HEK293 (cell line): Measurements from ENCODE around the gene COMP.
A peak's percentile ranks its signal among the peaks of the same experiment; 100 is the strongest.

Source experiments
- CTCF ChIA-PET: fragments of 350-600 bp; formaldehyde crosslinking; extraction: SDS; loops from one replicate; lab custom pipeline; 2021; ENCODE audit warnings: antibody characterized with exemption; lab: Yijun Ruan, JAX
- POLR2A ChIA-PET: fragments of 300-600 bp; formaldehyde crosslinking; extraction: SDS; loops from one replicate; lab custom pipeline; 2020; ENCODE audit warnings: antibody characterized with exemption, inconsistent platforms; lab: Yijun Ruan, JAX
- H3K27ac ChIP-seq: fragments of 200-500 bp; sonication (Bioruptor generic); 2 replicates; pipeline ENCODE4 v1.5.1; 2014; ENCODE audit warnings: low read depth, low read length, control low read depth, inconsistent platforms; ENCODE audit errors: extremely low read depth
- H3K36me3 ChIP-seq, 2 experiments: fragments of 200-500 bp in 1 of 2; sonication (Bioruptor generic) in 1 of 2; 1 replicate in 1 of 2; 2 replicates in 1 of 2; pipeline ENCODE4 v1.5.1; 2014 to 2017; ENCODE audit warnings: inconsistent platforms in 2 of 2, low read length in 2 of 2; ENCODE audit not compliant: control insufficient read depth in 2 of 2, insufficient read depth in 1 of 2
- H3K4me1 ChIP-seq: fragments of 200-500 bp; sonication (Bioruptor generic); 2 replicates; pipeline ENCODE4 v1.5.1; 2014; ENCODE audit warnings: mild to moderate bottlenecking, low read length, inconsistent platforms; ENCODE audit not compliant: control insufficient read depth, insufficient read depth
- H3K4me3 ChIP-seq: 2 replicates; pipeline ENCODE4 v1.5.1; 2011; ENCODE audit warnings: low read depth, mild to moderate bottlenecking, control low read depth, low read length, moderate library complexity
- H3K9me3 ChIP-seq: fragments of 200-500 bp; sonication (Bioruptor generic); 2 replicates; pipeline ENCODE4 v1.5.1; 2014; ENCODE audit warnings: low read depth, low read length, inconsistent platforms; ENCODE audit not compliant: control insufficient read depth, insufficient read depth
- HOXD13 ChIP-seq: sonication (generic); formaldehyde crosslinking; IDR thresholded peaks from 2 replicates; pipeline ENCODE4 v1.8.0; 2022; ENCODE audit warnings: missing genetic modification reagents, borderline replicate concordance
- KLF1 ChIP-seq: fragments of 450-650 bp; formaldehyde crosslinking; IDR thresholded peaks from 2 replicates; pipeline ENCODE4 v1.5.1; 2016; ENCODE audit warnings: missing biosample characterization, missing genetic modification characterization
- KLF8 ChIP-seq: fragments of 450-650 bp; formaldehyde crosslinking; IDR thresholded peaks from 2 replicates; pipeline ENCODE4 v1.5.1; 2016; ENCODE audit warnings: missing biosample characterization, missing genetic modification characterization
- KLF9 ChIP-seq: fragments of 450-650 bp; formaldehyde crosslinking; IDR thresholded peaks from 2 replicates; pipeline ENCODE4 v1.5.1; 2016; ENCODE audit warnings: missing biosample characterization, missing genetic modification characterization, low read depth
- PATZ1 ChIP-seq: fragments of 450-650 bp; formaldehyde crosslinking; IDR thresholded peaks from 2 replicates; pipeline ENCODE4 v1.5.1; 2016; ENCODE audit warnings: missing biosample characterization, missing genetic modification characterization
- SCRT1 ChIP-seq: fragments of 450-650 bp; formaldehyde crosslinking; IDR thresholded peaks from 2 replicates; pipeline ENCODE4 v1.5.1; 2016; ENCODE audit warnings: missing biosample characterization, missing genetic modification characterization, borderline replicate concordance
- SP2 ChIP-seq: fragments of 450-650 bp; formaldehyde crosslinking; IDR thresholded peaks from 2 replicates; pipeline ENCODE4 v1.5.1; 2016; ENCODE audit warnings: missing biosample characterization, missing genetic modification characterization
- ZBTB1 ChIP-seq: fragments of 450-650 bp; formaldehyde crosslinking; IDR thresholded peaks from 2 replicates; pipeline ENCODE4 v1.5.1; 2016; ENCODE audit warnings: missing biosample characterization, missing genetic modification characterization
- ZBTB44 ChIP-seq: fragments of 450-650 bp; IDR thresholded peaks from 2 replicates; pipeline ENCODE4 v1.5.1; 2018; ENCODE audit warnings: missing biosample characterization, mild to moderate bottlenecking, missing genetic modification characterization
- ZBTB8A ChIP-seq: fragments of 450-650 bp; formaldehyde crosslinking; IDR thresholded peaks from 2 replicates; pipeline ENCODE4 v1.5.1; 2016; ENCODE audit warnings: missing biosample characterization, missing genetic modification characterization
- ZFP41 ChIP-seq: fragments of 450-650 bp; formaldehyde crosslinking; IDR thresholded peaks from 2 replicates; pipeline ENCODE4 v1.5.1; 2016; ENCODE audit warnings: missing biosample characterization, missing genetic modification characterization, borderline replicate concordance
- ZNF112 ChIP-seq: fragments of 450-650 bp; formaldehyde crosslinking; IDR thresholded peaks from 2 replicates; pipeline ENCODE4 v1.5.0; 2017; ENCODE audit warnings: missing biosample characterization, missing genetic modification characterization
- ZNF157 ChIP-seq: fragments of 450-650 bp; formaldehyde crosslinking; IDR thresholded peaks from 2 replicates; pipeline ENCODE4 v1.5.1; 2016; ENCODE audit warnings: missing biosample characterization, missing genetic modification characterization
- ZNF18 ChIP-seq: fragments of 450-650 bp; formaldehyde crosslinking; IDR thresholded peaks from 2 replicates; pipeline ENCODE4 v1.5.1; 2016; ENCODE audit warnings: missing biosample characterization, missing genetic modification characterization
- ZNF274 ChIP-seq, 2 experiments: fragments of 200-500 bp in 1 of 2; fragments of 450-650 bp in 1 of 2; sonication (Bioruptor generic) in 1 of 2; formaldehyde crosslinking in 1 of 2; IDR thresholded peaks; 2 replicates each; pipeline versions ENCODE4 v1.5.1 to v1.6.1; 2014 to 2016; ENCODE audit warnings: borderline replicate concordance in 1 of 2, inconsistent platforms in 1 of 2, low read length in 1 of 2, missing biosample characterization in 1 of 2, missing genetic modification characterization in 1 of 2
- ZNF292 ChIP-seq: fragments of 450-650 bp; formaldehyde crosslinking; IDR thresholded peaks from 2 replicates; pipeline ENCODE4 v1.5.1; 2016; ENCODE audit warnings: low read depth, missing biosample characterization, missing genetic modification characterization, borderline replicate concordance
- ZNF416 ChIP-seq: fragments of 450-650 bp; formaldehyde crosslinking; IDR thresholded peaks from 2 replicates; pipeline ENCODE4 v1.5.1; 2016; ENCODE audit warnings: missing biosample characterization, missing genetic modification characterization
- ZNF501 ChIP-seq: fragments of 450-650 bp; formaldehyde crosslinking; IDR thresholded peaks from 2 replicates; pipeline ENCODE4 v1.5.1; 2016; ENCODE audit warnings: missing biosample characterization, missing genetic modification characterization
- ZNF530 ChIP-seq: fragments of 450-650 bp; formaldehyde crosslinking; IDR thresholded peaks from 2 replicates; pipeline ENCODE4 v1.5.1; 2016; ENCODE audit warnings: low read depth, missing biosample characterization, missing genetic modification characterization
- ZNF555 ChIP-seq: fragments of 450-650 bp; formaldehyde crosslinking; conservative IDR thresholded peaks from 2 replicates; pipeline ENCODE4 v1.5.1; 2017; ENCODE audit warnings: missing biosample characterization, mild to moderate bottlenecking, missing genetic modification characterization, inconsistent platforms
- ZNF571 ChIP-seq: fragments of 450-650 bp; formaldehyde crosslinking; IDR thresholded peaks from 2 replicates; pipeline ENCODE4 v1.5.0; 2017; ENCODE audit warnings: missing biosample characterization, missing genetic modification characterization
- ZNF629 ChIP-seq: fragments of 450-650 bp; formaldehyde crosslinking; IDR thresholded peaks from 2 replicates; pipeline ENCODE4 v1.5.1; 2017; ENCODE audit warnings: missing biosample characterization, missing genetic modification characterization
- ZNF704 ChIP-seq: fragments of 450-650 bp; formaldehyde crosslinking; IDR thresholded peaks from 2 replicates; pipeline ENCODE4 v1.5.1; 2016; ENCODE audit warnings: missing biosample characterization, missing genetic modification characterization
- ZNF76 ChIP-seq: fragments of 450-650 bp; formaldehyde crosslinking; IDR thresholded peaks from 2 replicates; pipeline ENCODE4; 2016; ENCODE audit warnings: low read depth, missing biosample characterization, missing genetic modification characterization, borderline replicate concordance
- ZNF830 ChIP-seq: fragments of 450-650 bp; IDR thresholded peaks from 2 replicates; pipeline ENCODE4 v1.5.0; 2018; ENCODE audit warnings: missing biosample characterization, missing genetic modification characterization, low read depth, mild to moderate bottlenecking, moderate library complexity
- TF ChIP-seq, protein P1 (sequence below): fragments of 450-650 bp; formaldehyde crosslinking; IDR thresholded peaks from 2 replicates; pipeline ENCODE4 v1.5.1; 2017; ENCODE audit warnings: missing biosample characterization, missing genetic modification characterization
- TF ChIP-seq, protein P2 (sequence below): fragments of 450-650 bp; formaldehyde crosslinking; IDR thresholded peaks from 2 replicates; pipeline ENCODE4 v1.5.1; 2016; ENCODE audit warnings: missing biosample characterization, missing genetic modification characterization

The COMP gene

DNA sequence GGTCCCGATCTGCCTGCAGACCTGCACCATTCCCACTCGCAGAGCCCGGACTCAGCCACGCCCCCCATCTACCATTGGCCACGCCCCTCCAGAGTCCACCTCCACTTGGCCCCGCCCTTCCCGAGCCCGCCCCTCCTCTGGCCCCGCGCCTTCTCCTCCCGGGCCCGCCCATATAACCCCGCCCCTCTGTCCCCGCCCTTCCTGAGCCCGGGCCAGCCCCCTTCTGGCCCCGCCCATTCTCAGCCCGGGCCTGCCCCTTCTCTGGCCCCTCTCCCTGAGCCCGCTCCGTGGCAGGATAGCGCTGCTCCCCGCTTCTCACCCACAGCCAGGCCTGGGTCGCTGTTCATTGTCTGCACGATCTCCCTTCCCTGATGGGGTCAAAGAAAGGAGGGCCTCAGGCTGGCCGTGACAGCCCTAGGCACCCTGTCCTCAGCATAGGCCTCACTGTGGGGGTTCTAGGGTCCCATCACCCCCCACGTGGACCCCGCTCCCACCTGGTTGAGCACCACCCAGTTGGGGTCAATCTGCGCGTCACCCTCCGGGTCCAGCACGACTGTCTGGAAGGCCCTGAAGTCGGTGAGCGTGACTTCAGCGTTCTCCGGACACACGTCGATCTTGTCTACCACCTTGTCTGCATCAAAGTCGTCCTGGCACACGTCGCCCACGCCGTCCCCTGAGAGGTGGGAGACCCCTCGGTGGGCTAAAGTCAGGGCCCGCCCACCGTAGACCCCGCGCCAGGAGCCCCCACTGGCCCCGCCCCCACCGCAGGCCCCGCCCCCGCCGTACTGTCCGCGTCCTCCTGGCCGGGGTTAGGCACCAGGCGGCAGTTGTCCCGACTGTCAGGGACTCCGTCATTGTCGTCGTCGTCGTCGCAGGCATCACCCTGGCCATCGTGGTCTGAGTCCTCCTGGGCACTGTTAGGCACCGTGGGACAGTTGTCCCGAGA lies 5.7 kb downstream of the COMP start:
- CTCF ChIA-PET: interaction anchor here (0.8 to 1.0 kb wide), 2 partner anchors 14 to 62 kb away, joined by 3 read pairs; no protein-coding TSS in a partner anchor
- TF ChIP-seq HOXD13 (CRISPR knock-in tag): no peak
- no peak for TF ChIP-seq ZNF501 (tag by site-specific recombination)
- TF ChIP-seq, protein P1, sequence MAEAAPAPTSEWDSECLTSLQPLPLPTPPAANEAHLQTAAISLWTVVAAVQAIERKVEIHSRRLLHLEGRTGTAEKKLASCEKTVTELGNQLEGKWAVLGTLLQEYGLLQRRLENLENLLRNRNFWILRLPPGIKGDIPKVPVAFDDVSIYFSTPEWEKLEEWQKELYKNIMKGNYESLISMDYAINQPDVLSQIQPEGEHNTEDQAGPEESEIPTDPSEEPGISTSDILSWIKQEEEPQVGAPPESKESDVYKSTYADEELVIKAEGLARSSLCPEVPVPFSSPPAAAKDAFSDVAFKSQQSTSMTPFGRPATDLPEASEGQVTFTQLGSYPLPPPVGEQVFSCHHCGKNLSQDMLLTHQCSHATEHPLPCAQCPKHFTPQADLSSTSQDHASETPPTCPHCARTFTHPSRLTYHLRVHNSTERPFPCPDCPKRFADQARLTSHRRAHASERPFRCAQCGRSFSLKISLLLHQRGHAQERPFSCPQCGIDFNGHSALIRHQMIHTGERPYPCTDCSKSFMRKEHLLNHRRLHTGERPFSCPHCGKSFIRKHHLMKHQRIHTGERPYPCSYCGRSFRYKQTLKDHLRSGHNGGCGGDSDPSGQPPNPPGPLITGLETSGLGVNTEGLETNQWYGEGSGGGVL: no peak
- no peak for TF ChIP-seq ZNF274 (IDR thresholded peaks at IDR 0.05; ENCODE audit: low read length)
- no peak for TF ChIP-seq ZNF274 (tag by site-specific recombination; IDR thresholded peaks at IDR 0.05; ENCODE audit: borderline replicate concordance)
- no peak for TF ChIP-seq ZNF629
- no peak for TF ChIP-seq ZNF571
- peak; percentile 88 for TF ChIP-seq SP2 (tag by site-specific recombination)
- peak; percentile 97 for TF ChIP-seq KLF9 (tag by site-specific recombination)
- no peak for TF ChIP-seq ZNF830 (tag by site-specific recombination)
- no peak for TF ChIP-seq ZBTB44
- peak; percentile 85 for TF ChIP-seq KLF8 (tag by site-specific recombination)
- TF ChIP-seq ZNF18 (tag by site-specific recombination): no peak
- TF ChIP-seq ZBTB1: no peak
- no peak for TF ChIP-seq ZNF292 (tag by site-specific recombination)
- no peak for TF ChIP-seq ZNF555 (tag by site-specific recombination)
- peak; percentile 60; the same call in 1 of the 2 replicates for TF ChIP-seq KLF1 (tag by site-specific recombination)
- TF ChIP-seq ZNF704 (tag by site-specific recombination): no peak
- TF ChIP-seq ZFP41 (tag by site-specific recombination): no peak
- no peak for TF ChIP-seq SCRT1
- no peak for TF ChIP-seq ZNF157 (tag by site-specific recombination)
- TF ChIP-seq ZNF112 (tag by site-specific recombination): no peak
- TF ChIP-seq, protein P2, sequence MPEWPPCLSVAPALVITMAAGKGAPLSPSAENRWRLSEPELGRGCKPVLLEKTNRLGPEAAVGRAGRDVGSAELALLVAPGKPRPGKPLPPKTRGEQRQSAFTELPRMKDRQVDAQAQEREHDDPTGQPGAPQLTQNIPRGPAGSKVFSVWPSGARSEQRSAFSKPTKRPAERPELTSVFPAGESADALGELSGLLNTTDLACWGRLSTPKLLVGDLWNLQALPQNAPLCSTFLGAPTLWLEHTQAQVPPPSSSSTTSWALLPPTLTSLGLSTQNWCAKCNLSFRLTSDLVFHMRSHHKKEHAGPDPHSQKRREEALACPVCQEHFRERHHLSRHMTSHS (tag by site-specific recombination): no peak
- no peak for TF ChIP-seq ZNF530
- TF ChIP-seq ZBTB8A: 0 out of 2 replicates have a peak, but pooled peaks have one; percentile 15
- TF ChIP-seq ZNF416 (tag by site-specific recombination): no peak
- TF ChIP-seq PATZ1 (tag by site-specific recombination): peak; percentile 56; the same call in 1 of the 2 replicates
- TF ChIP-seq ZNF76 (tag by site-specific recombination): no peak

More for the DNA sequence above, 5.7 kb downstream of the COMP start:
- no peaks in the 10 kb centered on the region for H3K9me3 ChIP-seq
- POLR2A ChIA-PET: no interaction called here
- no peak overlapping the region for H3K4me3 ChIP-seq
- H3K27ac ChIP-seq: peak overlapping the region; percentile 40; the same call in 1 of the 2 replicates
- H3K36me3 ChIP-seq: no peaks in the 10 kb centered on the region
- H3K4me1 ChIP-seq: peaks cover 4% of the 10 kb centered on the region
